Heart right ventricle (tissue), 16 donors: Measurements from ENCODE around the gene TM2D1. TPM values are rescaled to one million over a fixed set of nuclear protein-coding genes. Genes with fewer than 3 reads are reported as not detected.

Source experiments
- ATAC-seq, 8 donors: fragments of 200-7000 bp; cut with Tn5 transposase; one replicate each; pipeline ENCODE4 v1.9.1; 2020; ENCODE audit warnings: mild to moderate bottlenecking in 8 of 8, moderate library complexity in 8 of 8, moderate number of reproducible peaks in 1 of 8
- DNase-seq, 2 donors: peaks; one replicate each; pipeline ENCODE4 v3.0.0-alpha.2; 2020
- H3K27ac ChIP-seq, 10 donors: fragments of 200-600 bp; sonication (generic) in 2 of 10; one replicate each; pipeline versions ENCODE4 v1.5.0 to v1.8.0; 2020 to 2022; ENCODE audit warnings: mild to moderate bottlenecking in 3 of 10
- H3K27me3 ChIP-seq, 7 donors: fragments of 200-600 bp; one replicate each; pipeline ENCODE4 v1.8.0; 2021 to 2022; ENCODE audit warnings: mild to moderate bottlenecking in 2 of 7
- H3K36me3 ChIP-seq, 9 donors: fragments of 200-600 bp; sonication (generic) in 1 of 9; one replicate each; pipeline versions ENCODE4 v1.5.0 to v1.8.0; 2020 to 2022; ENCODE audit warnings: mild to moderate bottlenecking in 2 of 9
- H3K4me1 ChIP-seq, 9 donors: fragments of 200-600 bp; sonication (generic) in 1 of 9; one replicate each; pipeline versions ENCODE4 v1.5.0 to v1.8.0; 2020 to 2022; ENCODE audit warnings: mild to moderate bottlenecking in 4 of 9
- H3K4me3 ChIP-seq, 10 donors: fragments of 200-600 bp; sonication (generic) in 2 of 10; one replicate each; pipeline versions ENCODE4 v1.5.0 to v1.8.0; 2020 to 2022; ENCODE audit warnings: mild to moderate bottlenecking in 7 of 10, moderate library complexity in 2 of 10
- H3K9me3 ChIP-seq, 11 donors: fragments of 200-600 bp in 10 of 11; sonication (generic) in 2 of 11; one replicate each; pipeline versions ENCODE4 v1.5.0 to v1.8.0; 2013 to 2022; ENCODE audit warnings: mild to moderate bottlenecking in 2 of 11, control low read depth in 1 of 11, moderate library complexity in 1 of 11
- CTCF ChIP-seq, 9 donors: fragments of 200-600 bp; sonication (generic) in 2 of 9; IDR thresholded peaks; one replicate each; pipeline versions ENCODE4 v1.5.0 to v1.8.0; 2021 to 2022; ENCODE audit warnings: antibody characterized with exemption in 9 of 9, mild to moderate bottlenecking in 5 of 9, moderate library complexity in 1 of 9
- WGBS, 2 donors: extraction: QIAGEN DNeasy Blood & Tissue Kit; methylation state at CpG; one replicate each; pipeline ENCODE4 v1.1.7; 2013; ENCODE audit warnings: inconsistent platforms in 1 of 2; 5-methylcytosine and 5-hydroxymethylcytosine counted together
- intact Hi-C, 10 donors: fragments of 100-400 bp; cut with DNase I; formaldehyde crosslinking; loops; one replicate each; pipeline versions ENCODE4 v1.11.1 to v1.14.2; 2022
- polyA plus RNA-seq, 2 donors: library from polyadenylated mRNA; stranded (reverse); fragments of 200-250 nt; gene quantifications; one replicate each; pipeline ENCODE4 v1.2.3, GENCODE V29; 2013
- total RNA-seq, 10 donors: library from RNA; stranded (reverse); fragmentation: NEBNext Ultra II Directional in 3 of 10; extraction: Animal tissue kit (Norgen Biotek cat#: 25700) in 3 of 10; gene quantifications; one replicate each; pipeline versions ENCODE4 v1.2.1 to v1.2.4, GENCODE V29; 2021 to 2023
- donor health status: Arrhythmogenic right ventricular cardiomyopathy.
- donor health status: ischemic (EF 13 %, LVEDD 7.1; RV severe dilation, severe dysfunction).
- donor health status: healthy with polysubstance abuse.
- donor health status: DM: no; HTN: yes; CAD: no.
- donor health status: DM: no; HTN: no; CAD: no.
- donor health status: ischemic (EF 25% LVEDD 6.9; RV normal size, moderate dysfunction).
- donor health status: ischemic (EF 25% LVEDD 5.7; RV mildly dilated, moderate dysfunction).
- donor health status: healthy.
- donor health status: DM: yes; HTN: yes; CAD: no.
- donor health status: Ischemic cardiomyopathy.
- donor health status: ischemic (EF 35%, LVEDD 5.7; RV mildly dilated, moderate dysfunction).
- donor health status: nonischemic (EF 11% LVEDD 7.7; RV severe dilation, severe dysfunction).
- donor health status: DM: yes; HTN: yes; CAD: no.
- donor health status: PGD.
- donor health status: ischemic (EF 29% LVEDD 5.4; RV normal size, mild dysfunction).
- donor health status: nonischemic (EF 23%, LVEDD 6.1; RV moderate dilation, normal function).

Gene TM2D1
- total and polyA plus RNA-seq, 12 donors, result 12.9 to 44.7 (median 36.2) TPM

GRCh38 chr1:61748566-61748965 is 23.6 kb upstream of the TM2D1 start:
- DNase-seq, result no peak
- WGBS, 2 donors, result 99% methylated on average over 4 of the region's 4 CpGs
- ATAC-seq, result no peak
- intact Hi-C loops, result no loop called here
- no peak for TF ChIP-seq CTCF (IDR thresholded peaks at IDR 0.05)
- no peaks in the 10 kb centered on the region for H3K27me3 ChIP-seq
- H3K27ac ChIP-seq, result no peak overlapping the region
- no peaks in the 10 kb centered on the region for H3K9me3 ChIP-seq
- H3K36me3 ChIP-seq, result no peaks in the 10 kb centered on the region
- no peak overlapping the region for H3K4me3 ChIP-seq
- peaks cover 0 to 10% (median 3%) of the 10 kb centered on the region in 9 donors for H3K4me1 ChIP-seq

GRCh38 chr1:61746813-61747212 is 21.9 kb upstream of the TM2D1 start:
- H3K9me3 ChIP-seq, result no peaks in the 10 kb centered on the region
- peak overlapping the region in 1 of 10 donors; percentile 24 for H3K27ac ChIP-seq
- intact Hi-C loops, result no loop called here
- no peak overlapping the region for H3K4me3 ChIP-seq
- 45 to 86% methylated on average over 1 of the region's 1 CpG for WGBS, 2 donors
- ATAC-seq, result no peak
- DNase-seq, result no peak
- no peaks in the 10 kb centered on the region for H3K36me3 ChIP-seq
- H3K27me3 ChIP-seq, result peaks cover 0 to 3% (median 0%) of the 10 kb centered on the region in 7 donors
- no peak for TF ChIP-seq CTCF (IDR thresholded peaks at IDR 0.05)
- H3K4me1 ChIP-seq, result peaks cover 0 to 15% (median 12%) of the 10 kb centered on the region in 9 donors

GRCh38 chr1:61743716-61744580 is 19.0 kb upstream of the TM2D1 start:
- no peak for ATAC-seq
- peaks cover 0 to 22% (median 14%) of the 10 kb centered on the region in 9 donors for H3K4me1 ChIP-seq
- intact Hi-C loops, result loop anchor here in 2 of 10 donors (2.0 to 5.0 kb wide), 3 partner anchors 17 to 108 kb away; partner anchors contain the start of gene TM2D1 (in 1 of the 2)
- no peaks in the 10 kb centered on the region for H3K36me3 ChIP-seq
- peak overlapping the region in 9 of 10 donors; percentile 90 to 99 (median 98) for H3K27ac ChIP-seq
- no peaks in the 10 kb centered on the region for H3K9me3 ChIP-seq
- TF ChIP-seq CTCF (IDR thresholded peaks at IDR 0.05), result no peak
- peaks cover 0 to 3% (median 0%) of the 10 kb centered on the region in 7 donors for H3K27me3 ChIP-seq
- peak overlapping the region in 6 of 10 donors; percentile 87 to 98 (median 93) for H3K4me3 ChIP-seq
- DNase-seq, result no peak
- 83% methylated on average over 6 of the region's 6 CpGs for WGBS, 2 donors

GRCh38 chr1:61743431-61743705 is 18.4 kb upstream of the TM2D1 start:
- DNase-seq, result no peak
- no peak for TF ChIP-seq CTCF (IDR thresholded peaks at IDR 0.05)
- peaks cover 0 to 22% (median 14%) of the 10 kb centered on the region in 9 donors for H3K4me1 ChIP-seq
- WGBS, 2 donors, result 37 to 56% methylated on average over 5 of the region's 5 CpGs
- H3K4me3 ChIP-seq, result peak overlapping the region; percentile 16 to 99 (median 93)
- no peaks in the 10 kb centered on the region for H3K9me3 ChIP-seq
- no peaks in the 10 kb centered on the region for H3K36me3 ChIP-seq
- H3K27ac ChIP-seq, result peak overlapping the region; percentile 90 to 99 (median 98)
- ATAC-seq, result no peak
- intact Hi-C loops, result loop anchor here in 2 of 10 donors (2.0 to 5.0 kb wide), 3 partner anchors 17 to 109 kb away; partner anchors contain the start of gene TM2D1 (in 1 of the 2)
- H3K27me3 ChIP-seq, result peaks cover 0 to 3% (median 0%) of the 10 kb centered on the region in 7 donors
